HepG2 (cell line): ENCODE measurements around the gene PSD4. TPM values are rescaled to one million over a fixed set of nuclear protein-coding genes. Genes with fewer than 3 reads are reported as not detected.
A peak's percentile ranks its signal among the peaks of the same experiment; 100 is the strongest.

Source experiments
- ATAD3A ChIP-seq: sonication (generic); formaldehyde crosslinking; IDR thresholded peaks from 2 replicates; pipeline ENCODE4 v1.4.0; 2020; ENCODE audit warnings: missing genetic modification reagents
- BRCA1 ChIP-seq: sonication (generic); formaldehyde crosslinking; IDR thresholded peaks from 2 replicates; pipeline ENCODE4 v1.4.0; 2020; ENCODE audit warnings: missing genetic modification reagents
- ELF1 ChIP-seq: sonication (generic); formaldehyde crosslinking; IDR thresholded peaks from 2 replicates; pipeline ENCODE4 v1.4.0; 2020; ENCODE audit warnings: missing genetic modification reagents
- ESRRA ChIP-seq: sonication (generic); formaldehyde crosslinking; IDR thresholded peaks from 2 replicates; pipeline ENCODE4 v1.5.1; 2020; ENCODE audit warnings: mild to moderate bottlenecking, low read depth, missing genetic modification reagents
- FOSL2 ChIP-seq: sonication (generic); formaldehyde crosslinking; IDR thresholded peaks from 2 replicates; pipeline ENCODE4 v1.4.0; 2020; ENCODE audit warnings: missing genetic modification reagents
- IRX3 ChIP-seq: sonication (generic); formaldehyde crosslinking; IDR thresholded peaks from 2 replicates; pipeline ENCODE4 v1.8.1; 2023; ENCODE audit warnings: mild to moderate bottlenecking, low read depth, missing genetic modification reagents, borderline replicate concordance
- KDM4B ChIP-seq: sonication (generic); formaldehyde crosslinking; IDR thresholded peaks from 2 replicates; pipeline ENCODE4 v1.4.0; 2020; ENCODE audit warnings: missing genetic modification reagents
- KLF13 ChIP-seq: sonication (generic); formaldehyde crosslinking; IDR thresholded peaks from 2 replicates; pipeline ENCODE4 v1.4.0; 2020; ENCODE audit warnings: mild to moderate bottlenecking, missing genetic modification reagents
- MXD4 ChIP-seq: IDR thresholded peaks from 2 replicates; pipeline ENCODE4 v1.6.1; 2016; ENCODE audit warnings: mild to moderate bottlenecking, missing biosample characterization, missing genetic modification reagents
- NR2F2 ChIP-seq: IDR thresholded peaks from 2 replicates; pipeline ENCODE4 v1.6.1; 2012; ENCODE audit warnings: low read depth, inconsistent platforms, borderline replicate concordance
- PCBP1 ChIP-seq: fragments of 200-400 bp; formaldehyde crosslinking; IDR thresholded peaks from 2 replicates; pipeline ENCODE4 v1.6.1; 2017; ENCODE audit warnings: mild to moderate bottlenecking, low read depth, low read length, borderline replicate concordance
- PREB ChIP-seq: sonication (generic); formaldehyde crosslinking; IDR thresholded peaks from 2 replicates; pipeline ENCODE4 v1.4.0; 2020; ENCODE audit warnings: missing genetic modification reagents
- RBM22 ChIP-seq: fragments of 200-400 bp; formaldehyde crosslinking; optimal IDR thresholded peaks from 2 replicates; pipeline ENCODE3; 2017; ENCODE audit warnings: mild to moderate bottlenecking, low read length, moderate library complexity
- SCMH1 ChIP-seq: sonication (generic); formaldehyde crosslinking; IDR thresholded peaks from 2 replicates; pipeline ENCODE4 v1.9.0; 2021; ENCODE audit warnings: missing genetic modification reagents, mild to moderate bottlenecking, borderline replicate concordance
- SMC3 ChIP-seq: IDR thresholded peaks from 2 replicates; pipeline ENCODE4 v1.6.1; 2011; ENCODE audit warnings: low read length, improper control_type of control experiment
- THAP11 ChIP-seq: IDR thresholded peaks from 2 replicates; pipeline ENCODE4 v1.6.1; 2016; ENCODE audit warnings: missing biosample characterization, missing genetic modification reagents
- ZBTB25 ChIP-seq: IDR thresholded peaks from 2 replicates; pipeline ENCODE4 v1.6.1; 2018; ENCODE audit warnings: missing genetic modification reagents
- ZBTB49 ChIP-seq: sonication (generic); formaldehyde crosslinking; IDR thresholded peaks from 2 replicates; pipeline ENCODE4 v1.4.0; 2020; ENCODE audit warnings: missing genetic modification reagents, borderline replicate concordance
- ZBTB7A ChIP-seq: sonication (generic); formaldehyde crosslinking; IDR thresholded peaks from 2 replicates; pipeline ENCODE4 v1.8.0; 2022; ENCODE audit warnings: mild to moderate bottlenecking, missing genetic modification reagents
- ZNF235 ChIP-seq: sonication (generic); formaldehyde crosslinking; IDR thresholded peaks from 2 replicates; pipeline ENCODE4 v1.8.1; 2023; ENCODE audit warnings: mild to moderate bottlenecking, missing genetic modification reagents, borderline replicate concordance
- ZNF260 ChIP-seq: sonication (generic); formaldehyde crosslinking; IDR thresholded peaks from 2 replicates; pipeline ENCODE4 v1.4.0; 2020; ENCODE audit warnings: missing genetic modification reagents, low read depth, mild to moderate bottlenecking, borderline replicate concordance
- ZNF263 ChIP-seq: sonication (generic); formaldehyde crosslinking; IDR thresholded peaks from 2 replicates; pipeline ENCODE4 v1.4.0; 2020; ENCODE audit warnings: missing genetic modification reagents
- ZNF317 ChIP-seq: sonication (generic); formaldehyde crosslinking; IDR thresholded peaks from 2 replicates; pipeline ENCODE4 v1.5.0; 2020; ENCODE audit warnings: mild to moderate bottlenecking, missing genetic modification reagents
- ZNF660 ChIP-seq: sonication (generic); formaldehyde crosslinking; IDR thresholded peaks from 2 replicates; pipeline ENCODE4 v1.5.1; 2020; ENCODE audit warnings: mild to moderate bottlenecking, low read depth, missing genetic modification reagents, borderline replicate concordance
- ZNF709 ChIP-seq: sonication (generic); formaldehyde crosslinking; IDR thresholded peaks from 2 replicates; pipeline ENCODE4 v1.5.0; 2020; ENCODE audit warnings: mild to moderate bottlenecking, missing genetic modification reagents
- polyA plus RNA-seq, 8 experiments: library from polyadenylated mRNA; depleted of rRNA in 3 of 8; stranded (reverse) in 7 of 8; unstranded in 1 of 8; fragments of >200 nt; fragmentation: Illumina TruSeq in 4 of 8; extraction: Trizol in 4 of 8; gene quantifications; 2 replicates each; pipeline versions ENCODE4 v1.2.1 to v1.2.3, GENCODE V29; 2011 to 2016; ENCODE audit warnings: low read depth in 4 of 8, missing spikeins in 1 of 8, mixed read lengths in 1 of 8; ENCODE audit not compliant: insufficient read depth in 1 of 8
- total RNA-seq, 5 experiments: library from RNA; depleted of rRNA; stranded (reverse); fragments of >200 nt; fragmentation: Illumina TruSeq; extraction: Trizol; gene quantifications; 2 replicates each; pipeline ENCODE4 v1.2.3, GENCODE V29; 2016; ENCODE audit warnings: low read depth in 1 of 5

Gene PSD4
- total and polyA plus RNA-seq, 2 of the 13 experiments (the other 11 are each of a cell fraction or from before 2014, with no cell fraction given): 5.8 to 9.4 TPM

GRCh38 chr2:113138428-113139322 lies 35.1 kb upstream of the PSD4 start (continued):
- TF ChIP-seq ZBTB25 (0 out of 2 replicates have a peak, but pooled peaks have one; percentile 29), THAP11 (CRISPR knock-in tag) (peak; percentile 25; the same call in 1 of the 2 replicates), MXD4 (CRISPR knock-in tag) (no peak; the same call in 1 of the 2 replicates), ZNF235 (CRISPR knock-in tag) (0 out of 2 replicates have a peak, but pooled peaks have one; percentile 69), SMC3 (peak; percentile 94), ZNF317 (peak; percentile 34; the same call in 1 of the 2 replicates), ZNF263 (CRISPR knock-in tag) (no peak), ELF1 (CRISPR knock-in tag) (0 out of 2 replicates have a peak, but pooled peaks have one; percentile 43), ATAD3A (CRISPR knock-in tag) (no peak), KDM4B (CRISPR knock-in tag) (no peak), NR2F2 (no peak), IRX3 (CRISPR knock-in tag) (no peak), ESRRA (CRISPR knock-in tag) (peak; percentile 61; the same call in 1 of the 2 replicates), PCBP1 (no peak), ZBTB7A (peak; percentile 34; the same call in 1 of the 2 replicates), RBM22 (no peak), KLF13 (CRISPR knock-in tag) (no peak), BRCA1 (0 out of 2 replicates have a peak, but pooled peaks have one; percentile 52), PREB (no peak), ZBTB49 (CRISPR knock-in tag) (no peak), ZNF260 (CRISPR knock-in tag) (no peak), FOSL2 (CRISPR knock-in tag) (peak; percentile 40), ZNF660 (CRISPR knock-in tag) (no peak), ZNF709 (CRISPR knock-in tag) (0 out of 2 replicates have a peak, but pooled peaks have one; percentile 20), SCMH1 (CRISPR knock-in tag) (no peak)
